GM12891 (cell line): ENCODE measurements around the gene CYTH4.

ENCODE experiments used
- DNase-seq: peaks from one replicate; pipeline ENCODE4 v3.0.0; 2011; ENCODE audit warnings: low spot score; ENCODE audit not compliant: insufficient read length
- FAIRE-seq: peaks from 2 replicates; lab custom pipeline; 2011; peaks lifted over from hg19 to GRCh38; lab: Jason Lieb, UNC
- PAX5 ChIP-seq: IDR thresholded peaks from 2 replicates; pipeline ENCODE4 v1.6.1; 2011; ENCODE audit warnings: low read length, moderate library complexity, mild to moderate bottlenecking; ENCODE audit not compliant: insufficient read depth, severe bottlenecking
- POLR2A ChIP-seq: IDR thresholded peaks from 2 replicates; pipeline ENCODE4 v1.6.1; 2011; ENCODE audit warnings: low read depth, low read length, control low read depth
- POLR2AphosphoS5 ChIP-seq: IDR thresholded peaks from 2 replicates; pipeline ENCODE4 v1.6.1; 2011; ENCODE audit warnings: low read depth, low read length, control low read depth
- POU2F2 ChIP-seq: IDR thresholded peaks from 2 replicates; pipeline ENCODE4 v1.6.1; 2011; ENCODE audit warnings: low read depth, mild to moderate bottlenecking, control low read depth, low read length, moderate library complexity
- SPI1 ChIP-seq: IDR thresholded peaks from 2 replicates; pipeline ENCODE4 v1.6.1; 2011; ENCODE audit warnings: low read depth, low read length, control low read depth
- TAF1 ChIP-seq: IDR thresholded peaks from 2 replicates; pipeline ENCODE4 v1.6.1; 2011; ENCODE audit warnings: low read depth, low read length, control low read depth

The CYTH4 gene

GRCh38 chr22:37253126-37253660, 29.1 kb upstream of the CYTH4 start:
- no peak for DNase-seq
- FAIRE-seq: peak; percentile 62
- TF ChIP-seq POU2F2 (no peak), PAX5 (no peak), POLR2AphosphoS5 (no peak), SPI1 (no peak), TAF1 (no peak), POLR2A (no peak)

- FAIRE-seq: no peak
- TF ChIP-seq SPI1: no peak
- no peak for TF ChIP-seq TAF1
- TF ChIP-seq POLR2AphosphoS5: no peak
- no peak for TF ChIP-seq POLR2A
- DNase-seq: no peak
Measured at GRCh38 chr22:37254209-37254866, 28.0 kb upstream of the CYTH4 start.

- TF ChIP-seq POLR2A (no peak), POU2F2 (no peak), SPI1 (no peak), PAX5 (no peak), TAF1 (no peak), POLR2AphosphoS5 (no peak)
- DNase-seq (no peak), FAIRE-seq (no peak)
Measured at GRCh38 chr22:37254867-37255233, 27.5 kb upstream of the CYTH4 start.

- FAIRE-seq: no peak
- TF ChIP-seq SPI1 (no peak), POLR2AphosphoS5 (no peak), PAX5 (no peak), POU2F2 (no peak), TAF1 (no peak), POLR2A (no peak)
Measured at GRCh38 chr22:37255558-37256006, 26.7 kb upstream of the CYTH4 start.

GRCh38 chr22:37256075-37256726, 26.1 kb upstream of the CYTH4 start:
- no peak for TF ChIP-seq POLR2A
- TF ChIP-seq POLR2AphosphoS5: no peak
- TF ChIP-seq TAF1: no peak
- TF ChIP-seq POU2F2: no peak
- TF ChIP-seq SPI1: no peak
- TF ChIP-seq PAX5: no peak
- FAIRE-seq (no peak), DNase-seq (no peak)

More at GRCh38 chr22:37255558-37256006, 26.7 kb upstream of the CYTH4 start:
- DNase-seq: no peak

- FAIRE-seq (no peak), DNase-seq (no peak)
- TF ChIP-seq POLR2AphosphoS5 (no peak), POU2F2 (no peak), PAX5 (no peak), SPI1 (no peak), TAF1 (no peak), POLR2A (no peak)
Measured at GRCh38 chr22:37258005-37258752, 24.1 kb upstream of the CYTH4 start.

GRCh38 chr22:37258753-37259401, 23.4 kb upstream of the CYTH4 start:
- no peak for TF ChIP-seq PAX5
- TF ChIP-seq POLR2AphosphoS5: no peak
- TF ChIP-seq POU2F2: peak; percentile 98
- no peak for TF ChIP-seq SPI1
- DNase-seq (no peak), FAIRE-seq (peak; percentile 69)

- no peak for TF ChIP-seq TAF1
- TF ChIP-seq POLR2AphosphoS5: no peak
- TF ChIP-seq PAX5: no peak
- TF ChIP-seq SPI1: no peak
- FAIRE-seq: peak; percentile 35
- DNase-seq: no peak
Measured at GRCh38 chr22:37259540-37260029, 22.7 kb upstream of the CYTH4 start.

- DNase-seq: no peak
- no peak for TF ChIP-seq TAF1
- no peak for TF ChIP-seq POLR2AphosphoS5
- no peak for TF ChIP-seq POU2F2
- no peak for TF ChIP-seq SPI1
- no peak for TF ChIP-seq POLR2A
- no peak for TF ChIP-seq PAX5
- FAIRE-seq: peak; percentile 76
Measured at GRCh38 chr22:37260155-37260795, 22.0 kb upstream of the CYTH4 start.
